Mammary epithelial cell (primary cell): ENCODE data around the gene NOCT.

Experiments used
- EZH2 ChIP-seq: IDR thresholded peaks from 2 replicates; pipeline ENCODE4 v1.6.1; 2012; ENCODE audit warnings: low read length, inconsistent platforms, borderline replicate concordance
- TF ChIP-seq, protein P1 (sequence below), 2 donors: IDR thresholded peaks in 1 of 2; conservative IDR thresholded peaks in 1 of 2; 2 replicates each; pipeline ENCODE4 v1.5.1; 2011 to 2012; ENCODE audit warnings: inconsistent platforms in 2 of 2, low read length in 2 of 2, mild to moderate bottlenecking in 2 of 2, control low read depth in 1 of 2, low read depth in 1 of 2; ENCODE audit not compliant: insufficient read depth in 1 of 2; ENCODE audit errors: extremely low read depth in 1 of 2

DNA sequence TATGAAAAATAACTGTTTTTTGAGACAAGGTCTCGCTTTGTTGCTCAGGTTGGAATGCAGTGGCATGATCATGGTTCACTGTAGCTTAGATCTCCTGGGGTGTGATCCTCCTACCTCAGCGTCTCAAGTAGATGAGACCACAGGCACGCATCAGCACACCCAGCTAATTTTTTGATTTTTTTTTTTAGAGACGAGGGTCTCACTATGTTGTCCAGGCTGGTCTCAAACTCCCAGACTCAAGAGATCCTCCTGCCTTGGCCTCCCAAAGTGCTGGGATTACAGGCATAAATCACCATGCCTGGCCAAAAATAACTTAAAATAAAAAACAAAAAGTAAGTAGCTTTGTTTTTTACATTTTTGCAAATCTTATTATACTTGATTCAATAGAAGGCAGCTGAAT, 63.3 kb downstream of the NOCT start:
- TF ChIP-seq, protein P1, sequence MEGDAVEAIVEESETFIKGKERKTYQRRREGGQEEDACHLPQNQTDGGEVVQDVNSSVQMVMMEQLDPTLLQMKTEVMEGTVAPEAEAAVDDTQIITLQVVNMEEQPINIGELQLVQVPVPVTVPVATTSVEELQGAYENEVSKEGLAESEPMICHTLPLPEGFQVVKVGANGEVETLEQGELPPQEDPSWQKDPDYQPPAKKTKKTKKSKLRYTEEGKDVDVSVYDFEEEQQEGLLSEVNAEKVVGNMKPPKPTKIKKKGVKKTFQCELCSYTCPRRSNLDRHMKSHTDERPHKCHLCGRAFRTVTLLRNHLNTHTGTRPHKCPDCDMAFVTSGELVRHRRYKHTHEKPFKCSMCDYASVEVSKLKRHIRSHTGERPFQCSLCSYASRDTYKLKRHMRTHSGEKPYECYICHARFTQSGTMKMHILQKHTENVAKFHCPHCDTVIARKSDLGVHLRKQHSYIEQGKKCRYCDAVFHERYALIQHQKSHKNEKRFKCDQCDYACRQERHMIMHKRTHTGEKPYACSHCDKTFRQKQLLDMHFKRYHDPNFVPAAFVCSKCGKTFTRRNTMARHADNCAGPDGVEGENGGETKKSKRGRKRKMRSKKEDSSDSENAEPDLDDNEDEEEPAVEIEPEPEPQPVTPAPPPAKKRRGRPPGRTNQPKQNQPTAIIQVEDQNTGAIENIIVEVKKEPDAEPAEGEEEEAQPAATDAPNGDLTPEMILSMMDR (conservative IDR thresholded peaks at IDR 0.05 in 1 of 2, IDR thresholded peaks at IDR 0.05 in 1 of 2; ENCODE audit: extremely low read depth in 1 of 2, insufficient read depth in 1 of 2, low read depth in 1 of 2, low read length in 2 of 2): no peak
- no peak for TF ChIP-seq EZH2
